GM19099 (cell line): ENCODE results near the gene GALNT13.

Experiments used
- POLR2A ChIP-seq: IDR thresholded peaks from 3 replicates; pipeline ENCODE4 v1.6.1; 2011; ENCODE audit warnings: low read depth; ENCODE audit not compliant: insufficient read length; ENCODE audit errors: extremely low read depth

Gene GALNT13

GRCh38 chr2:154437104-154437503 is 565.4 kb downstream of the GALNT13 start:
- no peak for TF ChIP-seq POLR2A

GRCh38 chr2:154439156-154439555 is 567.4 kb downstream of the GALNT13 start:
- no peak for TF ChIP-seq POLR2A

GRCh38 chr2:154443919-154444318 is 572.2 kb downstream of the GALNT13 start:
- no peak for TF ChIP-seq POLR2A

GRCh38 chr2:154446324-154446723 is 574.6 kb downstream of the GALNT13 start:
- no peak for TF ChIP-seq POLR2A

GRCh38 chr2:154447727-154448418 is 576.2 kb downstream of the GALNT13 start:
- TF ChIP-seq POLR2A: no peak

- no peak for TF ChIP-seq POLR2A
Measured at GRCh38 chr2:154449951-154450658, 578.4 kb downstream of the GALNT13 start.

- no peak for TF ChIP-seq POLR2A
Measured at GRCh38 chr2:154452471-154452870, 580.7 kb downstream of the GALNT13 start.

GRCh38 chr2:154452906-154453493 is 581.3 kb downstream of the GALNT13 start:
- TF ChIP-seq POLR2A: no peak

GRCh38 chr2:154455166-154455565 is 583.4 kb downstream of the GALNT13 start:
- no peak for TF ChIP-seq POLR2A

- TF ChIP-seq POLR2A: no peak
Measured at GRCh38 chr2:154455866-154456265, 584.1 kb downstream of the GALNT13 start.

GRCh38 chr2:154457286-154457685 is 585.6 kb downstream of the GALNT13 start:
- no peak for TF ChIP-seq POLR2A

- TF ChIP-seq POLR2A: no peak
Measured at GRCh38 chr2:154459286-154459685, 587.6 kb downstream of the GALNT13 start.

GRCh38 chr2:154462634-154463033 is 590.9 kb downstream of the GALNT13 start:
- TF ChIP-seq POLR2A: no peak

- no peak for TF ChIP-seq POLR2A
Measured at GRCh38 chr2:154466226-154466625, 594.5 kb downstream of the GALNT13 start.

GRCh38 chr2:154470376-154470775 is 598.7 kb downstream of the GALNT13 start:
- TF ChIP-seq POLR2A: no peak

GRCh38 chr2:154477319-154477718 is 605.6 kb downstream of the GALNT13 start:
- no peak for TF ChIP-seq POLR2A
